ENCODE data around the gene HOXB2. TPM values are rescaled to one million over a fixed set of nuclear protein-coding genes. Genes with fewer than 3 reads are reported as not detected.

The HOXB2 gene
- total and polyA plus RNA-seq, 8 donors, result 0.39 to 5.1 (median 1.8) TPM

GRCh38 chr17:48561884-48562810 is 17.2 kb upstream of the HOXB2 start:
- intact Hi-C loops (cut with DNase I), result no loop called here
- H3K36me3 ChIP-seq, result no peaks in the 10 kb centered on the region
- peaks cover 0 to 7% (median 0%) of the 10 kb centered on the region in 4 donors for H3K27me3 ChIP-seq
- FAIRE-seq, result no peak
- 34 to 38% methylated on average over 15 of the region's 15 CpGs for WGBS, 2 donors
- ATAC-seq, result peak in 1 of 4 donors; percentile 57
- no peaks in the 10 kb centered on the region for H3K9me3 ChIP-seq
- H3K4me3 ChIP-seq, result no peak overlapping the region
- no peak overlapping the region for H3K27ac ChIP-seq
- no peak for TF ChIP-seq CTCF (IDR thresholded peaks at IDR 0.05)
- H3K4me1 ChIP-seq, result no peaks in the 10 kb centered on the region
- no peak for DNase-seq

GRCh38 chr17:48559840-48560817 is 15.2 kb upstream of the HOXB2 start:
- no peaks in the 10 kb centered on the region for H3K36me3 ChIP-seq
- no peak overlapping the region for H3K4me3 ChIP-seq
- FAIRE-seq (no peak), DNase-seq (peak in 1 of 6 donors; percentile 50), ATAC-seq (no peak)
- H3K27me3 ChIP-seq, result peaks cover 0 to 5% (median 0%) of the 10 kb centered on the region in 4 donors
- no peaks in the 10 kb centered on the region for H3K9me3 ChIP-seq
- no peak overlapping the region for H3K27ac ChIP-seq
- WGBS, 2 donors, result 67 to 68% methylated on average over 14 of the region's 14 CpGs
- intact Hi-C loops (cut with DNase I), result no loop called here
- TF ChIP-seq CTCF (IDR thresholded peaks at IDR 0.05), result no peak
- no peaks in the 10 kb centered on the region for H3K4me1 ChIP-seq

GRCh38 chr17:48559122-48559839 is 14.4 kb upstream of the HOXB2 start:
- FAIRE-seq (no peak), DNase-seq (peak in 1 of 6 donors; percentile 29), ATAC-seq (no peak)
- TF ChIP-seq CTCF (IDR thresholded peaks at IDR 0.05), result no peak
- H3K9me3 ChIP-seq, result no peaks in the 10 kb centered on the region
- intact Hi-C loops (cut with DNase I), result no loop called here
- 61% methylated on average over 16 of the region's 16 CpGs for WGBS, 2 donors
- H3K36me3 ChIP-seq, result no peaks in the 10 kb centered on the region
- no peak overlapping the region for H3K27ac ChIP-seq
- no peaks in the 10 kb centered on the region for H3K4me1 ChIP-seq
- no peak overlapping the region for H3K4me3 ChIP-seq
- peaks cover 0 to 6% (median 0%) of the 10 kb centered on the region in 4 donors for H3K27me3 ChIP-seq

GRCh38 chr17:48558831-48559121 is 13.9 kb upstream of the HOXB2 start:
- no peaks in the 10 kb centered on the region for H3K4me1 ChIP-seq
- no peak overlapping the region for H3K27ac ChIP-seq
- H3K27me3 ChIP-seq, result peaks cover 0 to 11% (median 0%) of the 10 kb centered on the region in 4 donors

More at GRCh38 chr17:48558831-48559121, 13.9 kb upstream of the HOXB2 start:
- WGBS, 2 donors, result 58 to 59% methylated on average over 2 of the region's 2 CpGs
- Histone ChIP-seq H3K4me3 (no peak overlapping the region), H3K36me3 (no peaks in the 10 kb centered on the region), H3K9me3 (no peaks in the 10 kb centered on the region)
- no peak for TF ChIP-seq CTCF (IDR thresholded peaks at IDR 0.05)
- FAIRE-seq, result no peak
- no peak for DNase-seq
- intact Hi-C loops (cut with DNase I), result no loop called here
- no peak for ATAC-seq
